ENCODE results near the gene TERC.
A peak's percentile ranks its signal among the peaks of the same experiment; 100 is the strongest.
"Not testable (repeated sequence)": the region's sequence is repeated elsewhere in the genome, so short reads cannot be mapped to it uniquely, and the experiment has no call there.

TERC gene

DNA sequence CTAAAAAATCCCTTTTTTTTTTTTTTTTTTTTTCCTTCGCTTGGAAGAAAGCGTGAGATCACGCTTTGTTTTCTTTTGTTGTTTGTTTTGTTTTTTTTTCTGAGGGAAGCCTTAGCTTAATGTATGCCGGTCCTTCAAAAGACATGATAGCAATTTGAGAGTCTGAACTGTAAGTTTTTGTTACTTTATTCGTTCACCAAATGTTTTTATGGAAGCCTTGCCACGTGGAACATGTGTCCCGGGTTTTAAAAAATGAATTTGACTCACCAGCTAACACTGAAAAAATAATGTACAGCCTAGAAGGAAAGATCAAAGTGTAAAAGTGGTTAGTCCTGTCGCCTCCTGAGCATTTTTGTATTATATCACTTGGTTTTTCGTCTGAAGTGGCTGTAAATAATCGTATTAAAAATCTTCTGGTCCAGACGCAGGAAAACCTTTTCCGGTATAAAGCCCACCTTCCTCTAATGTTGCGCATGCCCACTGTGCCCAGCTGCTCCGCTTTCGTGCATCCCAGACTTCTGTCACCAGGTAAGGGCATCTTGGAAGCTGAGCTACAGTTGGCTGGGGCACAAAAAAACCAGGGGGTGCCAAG lies 7.5 kb upstream of the TERC start:
- peak in 44 of 56 donors; percentile 30 to 89 (median 74) for DNase-seq

DNA sequence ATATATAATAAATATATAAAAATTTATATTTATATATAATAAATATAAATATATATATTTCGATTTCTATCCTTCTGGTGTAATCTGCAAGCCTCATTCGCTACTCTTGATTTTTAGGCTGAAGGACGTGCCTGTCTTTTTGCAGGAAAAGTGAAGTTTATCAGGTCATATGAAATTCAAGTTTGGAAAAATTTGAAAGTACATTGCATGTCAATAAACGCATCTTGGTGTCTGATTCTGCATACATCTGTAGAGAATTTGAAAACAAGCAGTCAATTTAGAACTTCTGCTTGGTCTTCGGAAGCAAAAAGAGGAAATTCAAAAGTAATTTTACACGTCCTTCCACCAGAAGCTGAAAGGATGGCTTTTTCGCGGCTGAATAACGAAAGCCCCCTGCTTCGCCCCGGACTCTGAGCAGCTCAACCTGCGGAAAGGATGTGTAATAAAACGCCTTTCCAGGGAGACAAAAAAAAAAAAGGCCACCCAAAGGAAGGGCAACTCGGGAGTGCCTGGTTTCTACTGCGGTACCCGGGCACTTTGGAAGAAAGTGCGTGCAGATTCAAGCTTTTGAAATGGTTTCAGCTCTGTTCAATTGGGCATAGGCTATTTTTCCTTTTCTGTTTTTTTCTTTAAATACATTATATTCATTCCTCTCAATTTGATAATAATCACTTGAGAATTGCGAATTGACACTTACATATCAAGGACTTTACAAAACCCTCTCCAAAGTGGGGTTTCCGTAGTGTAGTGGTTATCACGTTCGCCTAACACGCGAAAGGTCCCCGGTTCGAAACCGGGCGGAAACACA lies 6.8 kb upstream of the TERC start:
- peak in 31 of 56 donors; percentile 2 to 73 (median 31) for DNase-seq

DNA sequence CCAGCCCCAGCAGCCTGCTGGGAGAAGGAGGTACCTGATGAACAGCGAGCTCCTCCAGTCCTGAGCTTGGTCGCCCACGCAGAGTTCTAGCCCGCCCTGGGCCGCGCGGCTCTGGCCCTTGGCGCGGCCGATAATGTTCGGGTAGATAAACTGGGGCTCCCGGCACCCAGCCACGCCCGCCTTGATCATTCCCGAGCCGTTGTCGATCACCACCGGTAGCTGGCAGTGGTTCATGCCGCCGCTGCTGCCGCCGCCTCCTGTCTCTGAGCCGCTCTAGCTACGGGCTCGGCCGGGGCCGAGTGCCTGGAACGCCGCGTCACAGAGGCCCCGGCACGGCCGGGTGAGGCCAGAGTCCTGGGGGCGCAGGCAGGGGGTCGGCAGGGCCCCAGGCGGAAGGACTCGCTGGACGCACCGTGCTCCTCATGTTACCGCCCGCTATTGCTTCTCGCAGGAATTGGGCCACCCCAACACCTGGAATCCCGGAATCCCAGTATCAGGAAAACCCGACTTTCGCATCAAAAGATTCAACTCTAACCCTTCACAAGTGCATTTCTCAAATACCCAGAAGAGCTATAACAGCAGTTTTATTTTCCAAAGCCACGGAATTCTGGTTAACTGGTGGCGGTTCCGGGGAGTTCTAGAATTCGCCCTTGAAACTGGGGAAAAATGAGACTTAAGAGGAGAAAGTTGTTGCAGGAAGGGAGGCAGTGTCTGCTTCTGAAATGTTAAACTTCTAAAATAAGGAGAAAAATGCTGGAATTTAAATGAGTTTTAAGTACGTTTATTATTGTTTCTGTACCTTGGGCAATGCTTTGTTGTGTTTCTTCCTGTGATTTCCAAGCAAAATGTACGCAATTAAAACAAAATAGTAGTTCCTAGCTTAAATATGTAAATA lies 4.7 kb upstream of the TERC start, which contains the start of gene ACTRT3:
TSS of gene ACTRT3 (minus strand) at position 275 of the 895 bp plus-strand sequence. CDS start at position 234, 41 bp downstream.
- DNase-seq = peak in 47 of 56 donors; percentile 3 to 83 (median 36)

DNA sequence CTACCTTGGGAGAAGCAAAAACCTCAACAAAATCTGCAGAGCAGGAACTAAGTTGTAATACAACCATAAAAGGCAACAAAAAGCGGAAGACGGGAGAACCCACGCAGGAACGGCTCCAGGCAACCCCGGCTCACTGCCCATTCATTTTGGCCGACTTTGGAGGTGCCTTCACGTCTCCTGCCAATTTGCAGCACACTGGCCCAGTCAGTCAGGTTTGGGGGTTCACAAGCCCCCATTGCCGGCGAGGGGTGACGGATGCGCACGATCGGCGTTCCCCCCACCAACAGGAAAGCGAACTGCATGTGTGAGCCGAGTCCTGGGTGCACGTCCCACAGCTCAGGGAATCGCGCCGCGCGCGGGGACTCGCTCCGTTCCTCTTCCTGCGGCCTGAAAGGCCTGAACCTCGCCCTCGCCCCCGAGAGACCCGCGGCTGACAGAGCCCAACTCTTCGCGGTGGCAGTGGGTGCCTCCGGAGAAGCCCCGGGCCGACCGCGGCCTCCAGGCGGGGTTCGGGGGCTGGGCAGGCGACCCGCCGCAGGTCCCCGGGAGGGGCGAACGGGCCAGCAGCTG lies 463 bp downstream of the TERC start:
- DNase-seq = peak in 52 of 56 donors; percentile 11 to 83 (median 56)

DNA sequence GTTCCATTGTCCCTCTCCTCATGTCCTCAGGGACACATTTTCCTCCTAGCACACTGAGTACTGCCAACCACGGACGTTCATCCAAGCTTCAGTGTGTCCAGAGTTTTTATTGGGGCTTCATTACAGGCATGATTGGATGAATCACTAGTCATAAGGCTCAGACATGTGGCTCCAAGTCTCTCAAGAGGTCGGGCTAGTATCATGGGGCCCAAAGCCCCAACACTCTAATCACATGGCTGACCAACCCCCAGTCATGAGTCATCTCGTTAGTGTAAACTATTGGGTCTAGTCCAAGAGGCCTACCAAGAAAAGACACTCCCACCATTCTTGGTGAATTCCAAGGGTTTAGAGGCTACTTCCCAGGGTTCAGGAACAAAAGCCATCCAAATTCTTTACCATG lies 4.4 kb downstream of the TERC start:
- no peak for DNase-seq

DNA sequence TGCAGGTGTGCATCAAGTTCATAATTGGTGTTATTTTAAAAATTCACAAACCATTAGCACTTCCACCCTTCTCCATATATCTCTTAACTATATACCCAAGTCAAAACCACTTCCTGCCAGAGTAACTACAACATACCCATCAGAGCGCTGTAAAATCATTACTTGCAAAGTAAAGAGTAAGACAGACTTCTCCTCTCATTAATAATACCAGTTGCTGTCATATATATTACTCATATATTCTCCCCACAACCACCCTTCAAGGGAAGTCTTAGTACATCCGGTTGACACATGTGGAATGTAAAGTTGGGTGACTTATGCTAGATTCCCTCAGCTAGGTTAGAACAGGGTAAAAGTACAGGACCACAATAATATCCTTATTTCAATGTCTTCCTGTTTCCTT lies 5.6 kb downstream of the TERC start:
- no peak for DNase-seq

DNA sequence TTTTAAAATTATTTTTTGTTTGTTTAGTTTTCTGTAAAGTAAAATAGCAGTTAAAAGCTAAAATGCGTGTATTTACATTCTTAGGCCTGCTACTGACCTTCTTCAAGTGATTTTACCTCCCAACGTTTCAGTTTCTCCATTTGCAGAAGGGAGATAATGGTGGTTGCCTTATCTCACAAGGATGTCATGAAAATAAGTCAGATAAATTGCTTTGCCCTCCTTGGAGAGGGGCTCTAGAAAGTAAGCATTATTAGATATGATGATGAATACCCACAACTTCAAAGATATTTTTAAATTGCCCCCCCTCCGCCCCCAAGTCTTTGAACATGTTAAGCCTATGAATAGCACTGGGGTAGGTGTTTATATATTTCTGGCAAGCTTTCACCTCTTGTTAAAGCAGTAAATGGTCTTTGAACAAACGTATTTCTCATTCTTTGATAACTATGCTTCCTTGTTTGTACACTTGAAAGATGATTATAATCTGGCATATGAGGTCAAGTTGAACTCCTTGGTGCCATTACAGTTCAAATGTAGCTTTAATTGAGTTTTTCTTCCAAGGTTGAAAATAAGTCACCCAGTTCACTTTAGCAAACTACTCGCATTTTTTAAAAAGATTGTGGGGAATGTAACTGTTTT lies 6.4 kb downstream of the TERC start:
- no peak for DNase-seq

DNA sequence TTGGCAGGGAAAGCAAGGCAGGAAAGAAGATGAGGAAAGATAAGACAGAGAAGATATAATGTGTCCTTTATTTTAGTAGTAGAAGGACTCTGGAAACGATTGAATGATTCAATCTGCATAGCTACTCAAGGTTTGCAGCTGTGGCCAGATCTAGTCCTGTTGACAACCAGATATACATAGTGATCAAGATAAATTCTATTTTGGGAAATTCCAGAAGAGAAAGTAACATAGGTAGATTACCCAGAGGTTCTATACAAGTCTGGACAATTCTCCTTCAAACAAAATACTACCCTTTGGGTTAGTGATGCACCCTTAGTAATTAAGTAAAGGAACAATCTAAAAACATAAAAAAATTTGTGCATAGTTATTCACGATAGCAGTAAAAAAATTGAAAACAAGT lies 9.4 kb downstream of the TERC start:
- DNase-seq = no peak

DNA sequence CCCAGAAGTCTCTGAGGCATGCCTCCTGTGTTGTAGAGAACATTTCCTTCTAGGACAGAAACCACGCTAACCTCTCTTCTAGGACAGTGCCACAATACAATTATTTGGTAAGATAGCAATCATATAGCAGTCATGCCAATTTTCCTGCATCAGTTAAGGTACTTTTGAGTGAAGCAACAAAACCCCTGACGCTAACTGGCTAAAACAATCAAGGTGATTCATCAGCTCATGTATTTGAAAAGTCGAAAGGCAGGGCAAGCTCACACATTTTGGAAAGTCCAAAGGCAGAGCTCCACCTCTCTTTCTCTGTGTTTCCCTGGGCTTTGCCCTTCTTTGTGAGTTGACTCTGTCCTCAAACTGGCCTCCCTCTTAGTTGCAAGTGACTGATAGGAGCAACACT lies 10.1 kb downstream of the TERC start:
- DNase-seq = no peak

DNA sequence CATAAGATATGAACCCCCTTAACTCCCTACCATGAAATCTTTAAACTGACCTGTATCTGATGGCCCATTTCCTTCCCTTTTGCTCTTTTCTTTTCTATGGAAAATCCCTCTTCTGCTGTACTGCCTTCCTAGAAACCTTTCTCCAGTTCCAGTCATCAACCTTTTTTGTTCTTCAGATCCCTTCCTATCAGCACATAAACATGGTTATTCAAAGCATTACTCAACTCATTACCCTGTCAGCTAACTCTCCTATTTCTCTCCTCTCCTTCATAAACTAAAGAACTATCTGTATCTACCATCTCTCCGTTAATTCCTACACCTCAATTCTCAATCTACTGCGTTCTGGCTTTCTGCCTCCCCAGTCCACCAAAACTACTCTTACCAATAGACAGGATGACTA lies 13.0 kb downstream of the TERC start:
- no peak for DNase-seq

DNA sequence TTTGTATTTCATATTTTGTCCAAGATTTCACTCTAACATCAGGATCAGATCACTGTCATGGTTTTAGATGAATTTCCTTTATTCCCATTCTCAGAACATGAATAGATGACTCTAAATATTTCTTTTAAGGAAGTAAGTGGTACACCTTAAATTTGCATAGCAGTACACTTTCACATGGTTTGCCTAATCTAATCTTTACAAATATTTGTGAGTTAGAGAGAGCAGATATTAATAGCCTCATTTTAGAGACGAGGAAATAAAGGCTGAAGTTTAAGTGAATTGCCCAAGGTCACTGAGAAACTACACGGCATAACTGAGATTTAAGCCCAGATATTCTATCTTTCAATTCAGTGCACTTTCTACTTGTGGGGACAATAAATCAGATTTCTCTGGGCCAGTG lies 14.2 kb downstream of the TERC start:
- DNase-seq = no peak

DNA sequence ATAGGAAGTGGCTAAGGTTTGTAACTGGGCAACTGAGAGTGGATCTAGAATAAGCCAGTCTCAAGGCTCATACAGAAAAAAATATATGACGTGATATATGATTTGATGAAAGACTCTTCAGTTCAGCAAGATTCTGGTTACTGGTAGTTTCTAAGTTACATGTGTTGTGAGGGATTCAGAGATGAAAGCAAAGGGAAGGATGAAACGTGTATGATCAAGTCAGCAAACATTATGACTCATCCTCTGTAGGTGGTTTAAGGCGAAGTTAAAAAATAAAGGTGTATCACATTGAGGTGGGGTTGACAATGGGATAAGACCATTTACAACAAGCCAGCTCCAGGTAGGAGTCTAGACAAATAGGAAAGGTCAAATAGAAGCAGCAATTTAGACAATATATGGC lies 16.2 kb downstream of the TERC start:
- DNase-seq = no peak

DNA sequence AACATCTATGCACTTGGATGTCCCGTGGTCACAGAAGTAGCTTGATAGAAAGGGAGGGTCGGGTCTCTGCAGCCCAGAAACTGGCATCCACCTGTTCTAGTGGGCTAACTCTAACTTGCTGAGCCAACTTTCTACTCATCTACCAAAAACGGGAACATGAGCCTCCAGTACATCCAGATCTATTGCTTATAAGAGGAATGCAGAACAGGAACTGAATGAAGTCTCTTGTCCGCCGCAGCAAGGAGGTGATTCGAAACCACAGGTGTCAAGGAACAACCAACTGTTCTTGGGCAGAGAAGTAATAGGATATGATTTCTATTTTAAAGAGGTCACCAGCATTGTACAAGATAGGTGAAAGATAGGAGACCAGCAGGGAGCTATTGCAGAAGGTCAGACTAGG lies 17.9 kb downstream of the TERC start:
- no peak for DNase-seq

DNA sequence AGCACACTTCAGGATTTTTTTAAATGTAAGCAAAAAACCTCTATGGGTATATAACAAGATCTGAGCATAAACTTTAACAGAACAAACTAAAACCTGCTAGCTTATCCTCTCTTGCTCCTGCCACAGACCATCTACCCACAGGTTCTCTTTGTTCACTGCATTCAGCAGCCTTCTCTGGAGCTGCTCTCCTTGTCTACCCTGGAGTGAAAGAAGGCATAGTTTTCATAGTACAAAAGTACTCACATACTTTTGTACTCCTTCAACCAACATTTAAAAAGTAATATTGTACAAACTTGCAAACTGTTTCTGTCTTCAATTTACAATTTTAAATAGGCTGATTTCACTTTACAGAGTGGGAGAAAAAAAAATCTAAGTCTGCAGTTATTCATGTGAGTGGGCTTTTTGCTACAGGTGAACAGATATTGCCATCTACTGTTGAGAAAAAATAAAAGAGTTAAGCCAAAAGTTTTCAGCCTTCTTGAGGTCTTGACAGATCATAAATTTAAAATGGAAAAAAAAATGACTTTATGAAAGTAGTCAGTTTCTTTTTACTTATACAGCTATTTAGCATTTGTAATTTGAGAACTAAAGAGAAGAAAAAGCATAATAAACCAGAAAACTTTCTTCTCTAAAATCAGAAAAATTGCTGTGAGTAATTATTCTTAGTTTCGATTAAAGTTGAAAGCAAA lies 20.4 kb downstream of the TERC start:
- no peak for DNase-seq

DNA sequence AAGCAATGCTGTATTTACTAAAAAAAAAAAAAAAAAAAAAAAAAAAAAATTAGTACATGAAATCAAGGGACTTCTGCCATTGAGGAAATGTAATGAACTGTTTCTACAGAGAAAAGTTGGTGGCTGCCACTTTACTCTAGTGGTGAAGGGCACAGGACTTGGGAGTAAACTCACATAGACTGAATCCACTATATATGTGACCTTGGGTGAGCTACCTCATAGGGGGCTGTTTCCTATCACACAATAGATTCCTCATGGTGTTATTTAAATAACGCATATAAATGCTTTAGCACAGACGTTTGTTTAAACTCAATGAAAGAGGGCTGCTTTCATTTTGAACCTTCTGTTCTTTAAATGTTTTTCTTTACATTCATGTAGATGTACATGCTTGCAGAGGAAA lies 25.8 kb downstream of the TERC start:
- no peak for DNase-seq

DNA sequence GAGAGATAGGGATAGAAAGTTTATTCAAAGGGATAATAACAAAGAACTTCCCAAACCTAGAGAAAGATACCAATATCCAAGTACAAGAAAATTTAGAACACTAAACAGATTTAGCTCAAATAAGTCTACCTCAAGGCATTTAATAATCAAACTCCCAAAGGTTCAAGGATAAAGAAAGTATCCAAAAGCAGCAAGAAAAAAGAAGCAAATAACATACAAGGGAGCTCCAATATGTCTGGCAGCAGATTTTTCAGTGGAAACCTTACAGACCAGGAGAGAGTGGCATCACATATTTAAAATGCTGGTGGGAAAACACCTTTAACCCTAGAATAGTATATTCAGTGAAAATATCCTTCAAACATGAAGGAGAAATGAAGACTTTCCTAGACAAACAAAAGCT lies 33.0 kb downstream of the TERC start:
- DNase-seq = not testable (repeated sequence)

DNA sequence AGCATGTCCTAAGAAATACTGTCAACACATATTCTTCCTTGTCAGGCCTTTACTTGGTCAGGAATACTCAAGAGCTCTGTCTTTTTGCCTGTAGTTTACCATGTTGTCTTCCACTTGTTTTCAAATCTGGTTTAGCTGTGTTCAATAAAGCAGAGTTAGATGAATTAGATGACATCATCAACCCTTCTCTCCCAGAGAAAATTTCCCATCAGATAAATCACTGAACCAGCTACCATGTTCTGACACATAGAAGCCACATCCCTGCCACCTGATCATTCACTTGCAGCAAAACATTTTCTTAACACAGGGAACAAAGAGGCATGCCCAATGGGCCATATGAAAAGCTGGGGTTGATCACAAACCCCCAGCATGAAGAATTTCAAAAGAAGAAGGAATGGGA lies 42.1 kb downstream of the TERC start:
- DNase-seq = no peak

DNA sequence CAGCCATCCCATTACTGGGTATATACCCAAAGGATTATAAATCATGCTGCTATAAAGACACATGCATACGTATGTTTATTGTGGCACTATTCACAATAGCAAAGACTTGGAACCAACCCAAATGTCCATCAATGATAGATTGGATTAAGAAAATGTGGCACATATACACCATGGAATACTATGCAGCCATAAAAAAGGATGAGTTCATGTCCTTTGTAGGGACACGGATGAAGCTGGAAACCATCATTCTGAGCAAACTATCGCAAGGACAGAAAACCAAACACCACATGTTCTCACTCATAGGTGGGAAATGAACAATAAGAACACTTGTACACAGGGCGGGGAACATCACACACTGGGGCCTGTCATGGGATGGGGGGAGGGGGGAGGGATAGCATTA lies 46.4 kb downstream of the TERC start:
- not testable (repeated sequence) for DNase-seq
